ENCODE data around the gene D2HGDH.

Gene D2HGDH

DNA sequence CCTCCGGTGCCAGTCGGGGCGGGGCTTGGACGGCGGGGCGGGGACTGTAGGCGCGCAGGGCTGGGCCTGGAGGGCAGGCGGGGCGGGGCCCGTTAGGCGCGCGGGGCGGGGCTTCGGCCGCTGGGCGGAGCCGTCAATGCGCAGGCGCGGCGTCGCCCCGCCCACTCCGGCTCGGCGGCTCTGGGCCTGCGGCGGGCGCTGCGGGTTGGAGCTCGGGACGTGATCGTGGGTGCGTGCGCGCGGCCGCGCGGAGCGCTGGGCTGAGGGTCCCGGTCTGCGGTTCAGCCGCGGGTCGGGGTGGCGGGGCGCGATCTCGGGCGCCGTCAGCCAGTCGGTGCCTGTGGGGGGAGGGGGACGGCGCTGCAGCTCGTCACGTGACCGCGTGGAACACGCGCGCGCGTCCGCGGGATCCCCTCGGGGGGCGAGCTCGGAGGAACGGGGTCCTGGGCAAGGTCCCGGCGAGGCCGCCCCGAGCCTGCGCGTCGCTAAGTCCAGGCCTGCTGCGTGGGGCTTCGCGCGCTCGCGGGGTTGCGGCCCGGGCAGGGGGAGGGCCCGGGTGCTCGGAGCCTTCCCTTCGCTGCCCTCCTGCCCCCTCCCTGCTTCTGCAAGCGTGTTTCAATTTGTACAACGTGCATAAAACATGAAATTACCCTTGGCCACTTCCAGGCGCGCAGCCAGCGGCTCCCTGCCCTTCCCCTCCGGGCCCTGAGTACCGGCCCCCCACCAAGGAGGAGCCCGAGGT lies at the start of gene D2HGDH:
Gene D2HGDH, plus strand, starts transcription at position 164 of the 742 bp plus-strand sequence. CDS start 595 bp downstream, outside the sequence.
- DNase-seq, result peak; percentile 82

DNA sequence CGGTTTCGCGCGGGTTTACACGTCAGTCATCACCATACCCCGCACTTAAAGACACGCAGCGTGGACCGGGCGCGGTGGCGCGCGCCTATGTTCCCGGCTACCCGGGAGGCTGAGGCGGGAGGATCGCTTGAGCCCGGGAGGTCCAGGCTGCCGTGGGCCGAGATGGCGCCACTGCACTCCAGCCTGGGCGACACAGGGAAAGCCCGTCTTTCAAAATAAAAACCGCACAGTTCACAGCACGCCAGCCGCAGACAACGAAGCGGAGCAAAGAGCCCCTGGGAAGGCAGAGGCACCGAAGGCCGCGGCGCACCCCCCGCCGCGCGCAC lies 48.1 kb upstream of the D2HGDH start:
- no peak for DNase-seq

DNA sequence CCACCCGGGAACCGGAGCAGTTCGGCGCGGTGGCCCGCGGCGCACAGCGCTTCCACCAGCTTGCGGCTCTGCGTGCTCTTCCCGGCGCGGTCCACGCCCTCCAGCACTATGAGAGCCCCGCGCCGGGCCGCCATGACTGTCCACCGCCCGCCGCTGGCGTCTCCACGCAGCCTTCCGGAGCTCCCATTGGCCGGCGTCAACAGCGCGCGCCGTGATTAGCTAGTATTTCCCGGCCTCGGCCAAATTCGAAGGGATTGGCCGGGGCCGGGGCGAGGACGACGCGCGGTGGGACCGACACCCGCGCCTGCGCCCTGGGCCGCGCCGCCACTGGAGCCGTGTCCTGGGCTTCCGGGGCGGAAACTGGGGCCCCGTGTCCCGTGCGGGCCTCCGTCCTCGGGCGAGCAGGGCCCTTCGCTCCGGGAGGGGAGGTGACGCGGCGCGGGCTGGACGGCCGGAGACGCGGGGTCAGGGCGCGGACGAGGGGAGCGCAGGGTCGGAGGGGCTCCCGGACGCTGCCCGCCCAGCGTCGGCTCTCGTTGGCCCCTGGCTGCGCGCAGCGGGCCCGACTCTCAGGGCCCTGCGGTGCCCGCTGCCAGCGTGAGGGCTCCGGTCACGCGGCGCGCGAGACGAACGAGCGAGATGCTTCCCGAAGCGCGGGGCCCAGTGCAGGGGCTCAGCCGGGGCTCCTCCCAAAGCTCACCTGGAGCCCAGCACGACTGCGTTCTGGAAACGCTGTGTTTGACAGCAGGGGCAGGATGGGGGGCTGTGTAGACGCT lies 47.6 kb upstream of the D2HGDH start, which contains the start of gene DTYMK:
Gene DTYMK, minus strand, starts transcription at position 166 of the 776 bp plus-strand sequence. Its CDS starts 32 bp downstream, at position 134.
- peak; percentile 95 for DNase-seq

DNA sequence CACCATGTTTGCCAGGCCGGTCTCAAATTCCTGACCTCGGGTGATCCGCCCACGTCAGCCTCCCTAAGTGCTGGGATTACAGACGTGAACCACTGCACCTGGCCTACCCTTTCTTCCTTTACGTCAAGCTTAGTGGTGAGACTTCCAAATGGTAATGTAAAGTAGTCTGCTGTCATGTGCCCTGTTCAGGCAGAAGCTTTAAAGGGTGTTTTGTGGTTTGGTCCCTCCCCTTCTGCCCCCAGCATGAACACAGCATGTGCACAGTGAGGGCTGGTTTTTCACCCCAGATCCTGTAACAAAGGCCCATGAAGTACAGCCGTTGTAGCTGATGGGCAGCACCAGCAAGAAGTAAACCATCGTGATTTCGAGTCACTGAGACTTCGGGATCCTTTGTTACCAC lies 45.1 kb upstream of the D2HGDH start:
- no peak for DNase-seq

DNA sequence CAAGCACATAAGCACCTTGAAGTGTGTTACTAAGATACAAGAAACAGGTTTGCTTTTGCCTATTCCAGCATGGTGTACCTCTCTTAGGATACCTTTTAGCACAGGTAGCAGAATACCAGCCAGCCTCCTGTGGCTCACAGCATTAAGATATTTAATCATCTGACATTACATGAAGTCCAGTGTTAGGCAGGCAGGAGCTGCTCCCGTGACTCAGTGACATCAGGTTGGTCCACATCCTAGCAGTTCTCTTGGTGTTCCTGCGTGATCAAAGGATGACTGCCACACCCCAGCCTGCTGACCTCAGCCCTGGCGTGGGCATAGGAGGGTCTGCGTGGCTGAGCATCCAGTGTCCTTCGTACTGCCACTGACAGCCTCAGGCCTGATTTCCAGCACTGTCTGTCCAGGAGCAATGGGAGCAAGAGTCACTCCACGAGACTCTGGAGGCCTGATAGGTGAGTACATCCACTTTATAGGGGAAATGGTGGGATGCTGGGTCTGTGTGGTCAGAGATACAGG lies 44.2 kb upstream of the D2HGDH start:
- DNase-seq, result no peak

DNA sequence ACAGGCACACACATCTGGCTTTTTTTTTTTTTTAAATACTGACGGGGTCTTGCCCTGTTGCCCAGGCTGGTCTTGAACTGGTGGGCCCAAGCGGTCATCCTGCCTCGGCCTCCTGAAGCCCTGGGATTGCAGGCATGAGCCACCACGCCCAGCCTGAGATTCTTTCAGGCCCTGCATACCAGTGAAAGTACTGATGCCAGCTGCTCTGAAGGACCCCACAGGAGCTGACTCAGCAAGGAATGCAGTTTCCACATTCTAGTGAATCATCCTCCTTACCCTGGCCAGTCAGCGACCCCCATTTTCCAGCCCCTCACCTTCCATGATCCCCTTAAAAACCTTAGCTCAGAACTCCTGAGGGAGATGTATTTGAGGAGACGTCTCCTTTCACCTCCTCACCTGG lies 42.0 kb upstream of the D2HGDH start:
- no peak for DNase-seq

DNA sequence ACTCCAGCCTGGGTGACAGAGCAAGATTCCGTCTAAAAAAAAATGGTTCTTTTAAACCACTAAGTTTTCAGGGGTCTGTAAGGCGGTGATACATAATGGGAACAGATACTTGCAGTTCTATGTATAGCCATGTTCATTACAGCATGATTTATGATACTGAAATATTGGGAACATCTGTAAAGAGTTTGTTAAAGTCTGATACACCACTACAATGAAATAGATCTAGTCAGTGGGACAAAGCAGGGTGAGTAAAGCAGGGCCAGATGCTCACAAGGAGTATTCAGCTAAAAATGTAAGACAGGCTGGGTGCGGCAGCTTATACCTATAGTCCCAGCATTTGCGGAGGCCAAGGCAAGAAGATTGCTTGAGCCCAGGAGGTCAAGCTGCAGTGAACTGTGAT lies 38.8 kb upstream of the D2HGDH start:
- DNase-seq, result no peak

DNA sequence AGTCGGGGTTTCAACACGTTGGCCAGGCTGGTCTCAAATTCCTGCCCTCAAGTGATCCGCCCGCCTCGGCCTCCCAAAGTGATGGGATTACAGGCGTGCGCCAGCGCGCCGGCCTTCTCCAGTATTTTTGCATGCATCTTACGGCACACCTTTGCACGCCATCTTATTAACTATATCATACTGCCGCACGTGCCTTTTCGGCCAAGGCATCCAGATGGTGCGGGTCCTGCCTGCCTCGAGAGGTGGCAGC lies 33.4 kb upstream of the D2HGDH start:
- no peak for DNase-seq

DNA sequence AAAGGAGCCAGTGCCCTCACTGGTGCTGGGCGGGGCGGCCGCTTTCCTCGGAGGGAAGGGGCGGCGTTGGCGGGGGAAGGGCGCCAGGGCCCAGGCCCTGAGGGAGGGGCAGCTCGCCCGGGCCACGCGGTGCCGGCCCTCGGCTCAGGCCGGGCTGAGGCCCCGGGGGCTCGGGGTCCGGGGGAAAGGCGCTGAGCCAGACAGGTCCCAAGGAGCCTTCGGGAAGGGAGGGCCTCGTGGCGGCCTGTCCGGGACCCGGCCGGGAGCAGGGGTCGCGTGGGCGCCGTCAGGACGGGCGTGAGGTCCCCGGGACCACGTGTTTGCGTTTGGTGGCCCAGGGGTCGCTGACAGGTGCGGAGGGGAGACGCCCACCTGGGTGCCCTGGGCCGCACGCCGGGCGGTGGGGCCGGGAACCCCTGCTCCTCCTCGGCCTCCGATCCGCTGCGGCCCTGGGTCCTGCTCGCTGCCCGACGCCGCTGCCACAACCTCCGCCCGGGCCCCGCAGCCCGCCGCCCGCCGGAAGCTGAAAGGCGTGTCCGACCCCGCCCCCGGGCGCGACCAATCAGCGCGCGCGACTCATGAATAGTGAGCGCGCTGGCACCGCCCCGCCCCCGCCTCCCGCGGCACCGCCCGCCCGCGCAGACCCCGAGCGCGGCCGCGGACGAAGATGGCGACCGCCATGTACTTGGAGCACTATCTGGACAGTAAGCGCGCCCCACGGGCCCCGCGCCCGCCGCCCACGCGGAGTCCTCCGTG lies 32.9 kb upstream of the D2HGDH start, which contains the start of gene ING5:
Gene ING5, plus strand, starts transcription at position 641 of the 756 bp plus-strand sequence. Its CDS starts 27 bp downstream, at position 668.
- DNase-seq, result peak; percentile 94

DNA sequence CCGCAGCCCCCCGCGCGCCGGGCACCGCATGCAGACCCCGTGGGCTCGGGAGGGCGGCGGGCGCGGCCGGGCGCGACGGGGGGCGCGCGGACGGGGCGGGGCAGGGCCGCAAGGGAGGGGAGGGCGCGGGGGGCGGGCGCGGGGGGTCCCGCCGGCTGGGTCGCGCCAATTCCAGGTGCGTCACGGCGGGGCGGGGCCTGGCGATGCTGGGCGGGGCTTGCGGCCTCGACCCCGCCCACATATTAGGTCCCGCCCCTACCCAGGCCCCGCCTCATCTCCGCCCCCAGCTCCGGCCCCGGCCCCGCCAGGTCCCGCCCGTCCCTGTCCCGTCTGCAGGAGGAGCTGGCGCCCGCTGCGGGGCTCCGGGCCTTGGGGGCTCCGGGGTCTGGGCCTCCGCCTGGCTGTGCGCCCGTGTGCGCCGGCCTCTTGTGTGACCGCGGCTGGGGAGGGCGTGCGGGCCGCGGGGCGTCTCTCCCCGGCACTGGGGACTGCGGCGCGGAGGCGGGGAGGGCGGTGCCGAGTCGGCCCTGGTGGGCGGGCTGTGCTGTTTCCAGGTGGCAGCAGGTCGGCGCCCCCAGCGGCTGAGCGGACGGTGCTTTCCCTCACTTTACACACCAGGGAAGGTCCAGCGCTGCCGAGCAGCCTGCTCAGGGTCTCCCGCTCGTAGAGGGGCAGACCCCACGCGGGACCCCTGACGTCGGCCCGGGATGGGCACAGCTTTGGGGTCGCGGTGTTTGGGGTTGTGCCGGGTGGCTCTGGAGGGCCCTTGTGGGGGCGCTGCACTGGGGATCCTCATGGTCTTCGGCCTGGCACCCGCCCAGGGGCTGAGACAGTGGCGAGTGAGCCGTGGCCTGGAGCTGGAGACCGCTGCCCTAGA lies 32.0 kb upstream of the D2HGDH start:
- peak; percentile 85 for DNase-seq

DNA sequence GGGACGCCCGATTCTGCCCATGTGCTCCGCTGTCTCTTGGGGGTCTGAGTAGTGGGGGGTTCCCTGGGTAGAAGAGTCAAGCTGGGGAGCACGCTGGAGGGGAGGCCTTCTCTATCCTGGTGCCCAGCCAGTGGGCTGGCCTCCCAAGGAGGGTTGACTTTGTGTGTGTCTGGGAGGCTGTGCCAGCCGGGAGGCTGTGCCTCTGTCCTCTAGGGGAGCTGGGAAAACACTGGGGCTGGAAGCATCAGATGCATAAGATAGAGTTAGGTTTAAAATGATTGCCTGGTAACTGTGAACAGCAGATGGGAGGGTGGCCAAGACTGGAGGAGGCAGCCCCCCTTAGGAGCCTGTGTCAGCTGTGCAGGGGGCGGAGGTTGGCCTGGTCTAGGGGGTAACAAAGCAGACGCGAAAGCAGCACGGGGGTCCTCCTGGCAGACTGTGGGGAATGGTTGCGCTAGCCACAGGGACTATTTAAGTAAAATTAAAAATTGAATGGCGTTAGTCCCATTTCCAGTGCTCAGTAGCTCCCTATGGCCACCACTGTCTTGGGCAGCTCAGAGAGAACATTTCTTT lies 31.3 kb upstream of the D2HGDH start:
- no peak for DNase-seq

DNA sequence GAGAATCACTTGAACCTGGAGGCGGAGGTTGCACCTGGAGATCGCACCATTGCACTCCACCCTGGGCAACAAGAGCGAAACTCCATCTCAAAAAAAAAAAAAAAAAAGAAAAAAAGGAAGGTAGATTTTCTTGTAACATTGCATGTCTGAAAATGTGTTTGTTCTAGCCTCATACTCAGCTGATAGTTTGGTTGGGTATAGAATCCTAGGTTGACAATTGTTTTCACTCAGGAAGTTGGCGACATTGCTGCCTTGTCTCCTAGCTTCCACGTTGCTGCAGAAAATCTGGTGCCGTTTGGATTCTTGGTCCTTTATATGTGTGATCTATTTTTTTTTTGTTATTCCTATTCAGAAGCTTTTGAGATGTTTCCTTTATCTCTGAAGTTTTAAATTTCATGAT lies 27.9 kb upstream of the D2HGDH start:
- DNase-seq, result no peak

DNA sequence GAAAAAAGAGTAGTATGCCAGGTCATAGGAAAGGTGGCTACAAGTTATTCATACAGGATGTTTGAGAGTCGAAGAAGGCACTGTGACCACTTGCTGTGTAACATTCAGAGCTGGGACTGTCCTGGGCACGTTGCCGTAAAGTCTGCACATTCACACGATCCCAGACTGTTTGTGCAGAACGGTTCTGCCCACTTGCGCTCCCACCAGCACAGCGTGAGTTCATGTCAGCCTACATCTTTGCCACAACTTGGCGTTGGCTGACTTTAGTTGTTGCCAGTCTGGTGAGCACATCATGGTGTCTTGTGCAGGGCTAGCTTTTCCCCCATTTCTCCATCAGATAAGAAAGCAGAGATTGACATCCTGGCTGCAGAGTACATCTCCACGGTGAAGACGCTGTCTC lies 25.6 kb upstream of the D2HGDH start:
- no peak for DNase-seq

DNA sequence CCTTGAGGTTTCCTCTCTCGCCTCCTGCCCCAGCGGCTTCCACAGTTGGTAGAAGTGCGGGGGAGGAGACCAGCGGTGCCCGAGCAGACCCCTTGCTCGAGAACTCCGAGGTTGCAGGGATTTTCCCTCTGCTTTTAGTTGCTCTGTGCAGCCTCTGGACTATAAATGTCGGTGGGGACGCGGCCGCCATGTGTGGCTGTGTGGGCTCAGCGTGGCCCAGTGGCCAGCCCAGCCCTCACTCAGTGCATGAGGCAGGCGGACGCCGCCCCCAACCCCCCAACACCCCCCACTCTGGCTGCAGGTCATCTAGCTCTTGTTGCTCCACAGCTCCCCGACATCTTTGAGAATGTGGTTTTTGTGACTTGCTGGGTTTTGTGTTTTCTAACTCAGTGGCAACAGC lies 15.3 kb upstream of the D2HGDH start:
- no peak for DNase-seq

DNA sequence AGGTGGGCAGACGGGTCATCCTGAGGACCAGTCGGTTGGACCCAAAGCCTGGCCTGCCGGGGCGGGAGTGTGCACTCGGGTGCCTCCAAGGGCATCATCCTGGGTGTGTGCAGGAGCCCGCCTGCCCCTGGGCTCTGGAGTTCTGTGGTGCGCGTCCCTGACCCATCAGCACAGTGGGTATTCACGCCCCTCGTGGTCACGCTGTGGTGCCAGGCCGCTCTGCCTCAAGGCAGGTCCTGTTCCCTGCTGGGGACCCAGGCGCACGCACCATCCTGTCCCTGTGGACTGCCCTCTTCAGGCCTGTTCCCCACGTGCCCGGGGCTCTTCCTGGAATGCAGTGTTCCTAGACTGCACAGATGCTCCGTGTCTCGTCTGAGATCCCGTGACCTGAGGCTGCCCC lies 14.3 kb upstream of the D2HGDH start:
- DNase-seq, result no peak

DNA sequence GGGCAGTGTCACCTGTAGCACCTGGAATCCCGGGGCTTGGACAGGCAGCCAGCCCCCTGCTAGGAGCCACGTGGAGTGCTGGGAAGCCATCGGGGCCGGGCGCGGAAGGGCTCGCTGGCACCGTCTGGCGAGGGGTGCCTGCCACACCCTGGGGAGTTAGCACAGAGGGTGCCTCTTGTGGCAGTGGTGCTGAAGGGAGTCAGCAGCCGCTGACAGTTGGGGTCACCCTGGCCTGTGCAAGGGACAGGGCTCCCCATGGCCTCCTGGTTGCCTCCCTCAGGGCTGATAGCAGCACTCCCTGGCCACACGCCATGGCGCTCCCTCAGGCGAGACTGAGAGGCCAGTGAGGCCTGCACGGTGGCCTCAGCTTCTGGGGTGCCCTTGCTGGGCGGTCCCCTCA lies 13.9 kb upstream of the D2HGDH start:
- no peak for DNase-seq

DNA sequence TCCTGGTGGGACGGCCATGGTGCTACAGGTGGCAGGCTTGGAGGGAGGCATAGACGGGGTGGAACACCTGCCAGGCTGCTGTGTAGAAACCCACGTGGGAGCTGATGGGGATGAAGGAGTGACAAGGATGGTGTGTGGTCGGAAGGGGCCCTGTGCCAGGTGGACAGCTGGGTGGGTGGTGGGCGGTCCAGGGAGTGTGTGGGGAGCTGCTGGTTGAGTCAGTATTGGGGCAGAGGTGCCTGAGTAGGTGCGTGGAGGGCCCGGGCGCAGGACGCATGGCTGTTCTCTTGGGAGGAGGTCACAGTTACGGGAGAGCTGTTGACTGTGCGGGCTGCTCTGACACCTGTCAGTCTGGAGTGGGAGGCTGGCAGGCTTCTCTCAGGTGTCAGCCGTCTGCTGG lies 12.6 kb upstream of the D2HGDH start:
- no peak for DNase-seq

DNA sequence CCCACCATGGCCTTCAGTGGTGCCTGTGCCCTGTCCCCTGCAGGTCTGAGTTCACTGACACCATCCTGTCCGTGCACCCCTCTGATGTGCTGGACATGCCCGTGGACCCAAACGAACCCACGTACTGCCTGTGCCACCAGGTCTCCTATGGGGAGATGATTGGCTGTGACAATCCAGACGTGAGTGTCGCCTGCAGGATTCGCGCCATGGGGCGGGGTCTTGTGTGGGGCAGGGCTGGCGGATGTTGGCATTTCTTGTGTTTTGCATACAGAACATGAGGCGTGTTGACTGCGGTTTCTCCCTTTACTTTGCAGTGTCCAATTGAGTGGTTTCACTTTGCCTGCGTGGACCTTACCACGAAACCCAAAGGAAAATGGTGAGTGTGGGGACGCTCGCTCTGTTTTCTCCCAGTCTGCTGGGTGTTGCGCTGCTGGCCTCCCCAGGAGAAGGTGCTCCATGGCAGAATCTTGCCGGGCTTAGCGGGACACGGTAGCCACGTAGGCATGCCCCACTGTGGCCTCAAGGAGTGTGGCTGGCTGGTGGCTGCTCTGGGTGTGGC lies 11.5 kb upstream of the D2HGDH start:
- no peak for DNase-seq

DNA sequence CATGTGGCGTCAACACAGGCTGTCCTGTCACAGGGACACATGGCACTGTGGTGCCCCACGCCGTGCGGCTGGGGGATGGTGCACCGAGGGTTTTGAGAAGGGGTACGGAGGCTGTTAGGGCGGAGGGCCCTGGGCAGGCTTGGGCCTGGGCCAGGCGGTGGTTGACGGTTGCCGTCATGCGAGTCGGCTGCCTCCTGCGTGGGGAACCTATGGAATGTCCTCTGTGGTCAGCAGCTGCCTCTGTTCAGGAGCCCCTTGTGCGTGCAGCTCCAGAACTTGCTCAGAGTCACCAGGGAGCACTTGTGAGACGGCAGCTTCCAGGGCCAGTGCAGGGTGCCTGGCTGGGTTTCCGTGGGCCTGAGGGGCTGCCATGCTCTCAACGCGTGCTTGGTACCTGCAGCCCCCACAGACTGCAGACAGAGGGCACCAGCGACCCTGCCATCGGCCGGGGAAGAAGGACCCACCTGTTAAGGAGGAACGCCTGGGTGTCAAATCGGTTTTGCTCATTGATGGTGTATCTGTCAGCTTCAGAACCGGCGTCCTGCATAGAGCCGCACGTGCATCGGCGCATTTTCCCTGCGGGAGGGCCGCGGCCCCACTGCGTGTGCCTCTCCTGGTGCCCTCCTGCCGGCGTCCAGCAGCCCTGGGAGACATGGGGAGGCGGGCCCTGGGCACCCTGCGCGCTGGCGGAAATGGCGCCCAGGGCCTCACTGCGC lies 10.0 kb upstream of the D2HGDH start:
- DNase-seq, result peak; percentile 29

DNA sequence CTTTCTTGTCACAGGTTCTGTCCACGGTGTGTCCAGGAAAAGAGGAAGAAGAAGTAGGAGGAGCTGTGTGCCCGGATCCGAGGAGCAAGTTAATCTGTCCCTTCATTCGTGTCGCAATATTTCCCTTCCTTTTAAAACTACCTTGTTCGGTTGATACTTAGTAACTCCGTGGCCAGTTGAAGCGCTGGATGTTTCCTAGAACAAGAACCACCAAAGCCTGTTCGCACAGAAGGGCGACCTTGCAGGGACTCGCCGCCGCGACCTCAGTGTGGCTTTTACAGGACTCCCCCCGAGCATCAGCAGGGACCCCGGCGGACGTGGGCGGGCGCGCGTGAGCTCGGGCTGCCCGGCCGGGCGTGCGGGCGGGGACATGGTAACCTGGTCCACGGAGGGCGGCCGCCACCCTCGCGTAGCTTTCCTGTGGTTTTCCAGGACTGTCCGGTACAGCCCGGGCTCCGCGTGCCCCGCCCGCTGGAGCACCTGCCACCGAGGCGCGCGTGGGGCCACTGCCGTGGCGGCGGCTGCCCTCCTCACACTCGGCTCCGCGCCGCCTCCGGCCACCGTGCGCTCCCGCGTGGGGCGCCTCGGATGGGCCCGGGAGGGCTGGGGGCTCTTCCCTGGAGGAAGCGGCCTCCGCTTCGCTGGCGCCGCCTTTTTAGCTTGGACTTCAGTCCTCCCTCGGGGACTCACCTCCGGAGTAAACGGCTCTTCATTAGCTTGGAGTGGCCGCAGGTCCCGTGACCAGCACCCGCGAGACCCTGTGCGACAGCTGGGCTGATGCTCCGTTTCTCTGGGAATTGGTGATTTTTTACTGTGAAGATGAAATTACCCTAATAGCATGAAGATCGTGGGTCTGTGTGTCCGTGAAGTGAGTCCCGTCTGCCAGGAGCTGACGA lies 9.2 kb upstream of the D2HGDH start:
- DNase-seq, result no peak

All from CD4-positive, alpha-beta T cell treated with Interleukin-4 for 4 hours (primary cell).